Left ventricle myocardium inferior (tissue), 1 donor: ENCODE data around the gene STK32A. TPM values are rescaled to one million over a fixed set of nuclear protein-coding genes. Genes with fewer than 3 reads are reported as not detected.

Experiments used
- DNase-seq: peaks from one replicate; pipeline ENCODE4 v3.0.0-alpha.2; 2020
- H3K27ac ChIP-seq: fragments of 200-600 bp; replicated peaks from 2 replicates; pipeline ENCODE4 v1.8.0; 2021
- H3K27me3 ChIP-seq: fragments of 200-600 bp; 2 replicates; pipeline ENCODE4 v1.8.0; 2021; ENCODE audit warnings: low read depth
- H3K36me3 ChIP-seq: fragments of 200-600 bp; 2 replicates; pipeline ENCODE4 v1.8.0; 2021
- H3K4me1 ChIP-seq: fragments of 200-600 bp; 2 replicates; pipeline ENCODE4 v1.8.0; 2021
- H3K4me3 ChIP-seq: fragments of 200-600 bp; 2 replicates; pipeline ENCODE4 v1.8.0; 2021; ENCODE audit warnings: mild to moderate bottlenecking, moderate library complexity
- H3K9me3 ChIP-seq: fragments of 200-600 bp; replicated peaks from 2 replicates; pipeline ENCODE4 v1.8.0; 2021
- intact Hi-C: fragments of 100-400 bp; cut with micrococcal nuclease; formaldehyde crosslinking; loops from one replicate; pipeline ENCODE4 v1.11.0; 2022
- total RNA-seq: library from RNA; stranded (reverse); fragmentation: NEBNext Ultra II Directional; extraction: Animal tissue kit (Norgen Biotek cat#: 25700); gene quantifications from one replicate; pipeline ENCODE4 v1.2.1, GENCODE V29; 2021
- TF ChIP-seq, protein P1 (sequence below): fragments of 200-600 bp; IDR thresholded peaks from 2 replicates; pipeline ENCODE4 v1.8.0; 2021; ENCODE audit warnings: antibody characterized with exemption, mild to moderate bottlenecking, borderline replicate concordance
- donor health status: DM: no; HTN: yes; CAD: no; lungs with severe emphysema.

Gene STK32A
- total RNA-seq, 1 donor from 2014 or later, result 0.80 TPM

GRCh38 chr5:147384346-147385193 lies 149.7 kb downstream of the STK32A start:
- TF ChIP-seq, protein P1, sequence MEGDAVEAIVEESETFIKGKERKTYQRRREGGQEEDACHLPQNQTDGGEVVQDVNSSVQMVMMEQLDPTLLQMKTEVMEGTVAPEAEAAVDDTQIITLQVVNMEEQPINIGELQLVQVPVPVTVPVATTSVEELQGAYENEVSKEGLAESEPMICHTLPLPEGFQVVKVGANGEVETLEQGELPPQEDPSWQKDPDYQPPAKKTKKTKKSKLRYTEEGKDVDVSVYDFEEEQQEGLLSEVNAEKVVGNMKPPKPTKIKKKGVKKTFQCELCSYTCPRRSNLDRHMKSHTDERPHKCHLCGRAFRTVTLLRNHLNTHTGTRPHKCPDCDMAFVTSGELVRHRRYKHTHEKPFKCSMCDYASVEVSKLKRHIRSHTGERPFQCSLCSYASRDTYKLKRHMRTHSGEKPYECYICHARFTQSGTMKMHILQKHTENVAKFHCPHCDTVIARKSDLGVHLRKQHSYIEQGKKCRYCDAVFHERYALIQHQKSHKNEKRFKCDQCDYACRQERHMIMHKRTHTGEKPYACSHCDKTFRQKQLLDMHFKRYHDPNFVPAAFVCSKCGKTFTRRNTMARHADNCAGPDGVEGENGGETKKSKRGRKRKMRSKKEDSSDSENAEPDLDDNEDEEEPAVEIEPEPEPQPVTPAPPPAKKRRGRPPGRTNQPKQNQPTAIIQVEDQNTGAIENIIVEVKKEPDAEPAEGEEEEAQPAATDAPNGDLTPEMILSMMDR, result no peak
- intact Hi-C loops, result no loop called here
- Histone ChIP-seq H3K4me1 (no peaks in the 10 kb centered on the region), H3K4me3 (no peak overlapping the region), H3K9me3 (no peaks in the 10 kb centered on the region), H3K36me3 (no peaks in the 10 kb centered on the region), H3K27me3 (peaks cover 5% of the 10 kb centered on the region), H3K27ac (no peak overlapping the region)
- DNase-seq, result no peak

DNA sequence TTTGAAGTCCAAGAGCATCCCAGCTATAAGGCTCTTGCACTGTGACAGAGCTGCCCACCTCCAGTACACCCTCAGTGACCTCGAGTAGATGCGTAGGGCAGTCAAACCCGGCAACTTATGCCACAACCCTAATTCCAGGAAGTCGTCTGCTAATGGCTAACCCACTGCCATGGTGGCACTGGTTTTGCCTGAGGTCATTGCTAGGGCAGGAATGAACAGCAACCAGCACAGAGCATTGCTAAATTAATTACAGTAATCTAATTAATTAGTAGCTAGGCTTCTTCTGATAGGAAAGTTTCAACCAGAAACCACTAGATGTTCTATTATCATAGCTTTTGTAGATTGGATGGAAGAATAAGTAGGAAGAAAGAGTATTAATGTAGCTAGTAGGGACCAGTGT lies 152.3 kb downstream of the STK32A start:
- Histone ChIP-seq H3K36me3 (no peaks in the 10 kb centered on the region), H3K27ac (no peak overlapping the region)
- intact Hi-C loops, result no loop called here

DNA sequence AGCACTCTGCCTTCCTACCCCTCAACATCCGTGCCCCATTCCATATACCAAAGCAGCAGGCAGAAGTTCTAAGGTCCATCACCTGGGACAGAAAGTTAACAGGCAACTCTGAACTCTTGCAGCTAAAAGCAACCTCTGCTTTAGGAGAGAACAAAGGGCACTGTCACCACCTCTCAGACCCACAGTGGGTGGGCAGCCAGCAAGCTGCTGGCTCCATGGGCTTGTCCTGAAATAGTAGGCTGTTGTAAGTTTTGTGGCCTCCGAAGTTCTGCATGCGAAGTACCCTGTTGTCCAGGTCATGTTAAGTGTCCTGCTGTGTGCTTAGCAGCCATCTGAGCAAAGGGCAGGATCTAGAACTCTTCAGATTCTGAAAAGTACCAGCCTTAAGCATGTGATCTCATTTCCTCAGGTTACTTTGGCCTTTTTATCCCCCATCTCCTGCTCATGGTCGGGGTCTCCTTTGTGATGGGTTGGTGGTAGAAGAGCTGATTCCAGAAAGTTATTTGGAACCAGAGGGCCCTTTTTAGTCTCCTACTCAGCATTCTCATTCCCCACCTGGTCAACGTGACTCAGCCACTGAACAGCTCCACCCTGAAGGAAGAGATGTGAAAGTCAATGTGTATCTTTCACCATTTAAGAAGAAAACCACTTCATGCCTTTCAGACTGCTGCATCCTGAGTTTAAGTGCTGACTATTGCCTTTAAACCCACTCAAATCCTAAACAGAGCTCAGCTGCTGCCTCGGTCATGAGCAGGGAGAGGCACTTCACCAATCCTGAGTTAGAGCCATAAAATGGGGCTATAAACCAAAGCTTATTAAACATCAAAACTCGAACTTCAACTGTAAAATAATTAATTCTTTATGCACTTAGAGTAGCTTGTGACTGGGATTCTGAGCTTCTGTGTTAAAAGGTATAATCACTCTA lies 153.6 kb downstream of the STK32A start:
- DNase-seq, result no peak
- TF ChIP-seq, protein P1, result no peak
- no peak overlapping the region for H3K27ac ChIP-seq
- intact Hi-C loops, result no loop called here
- H3K9me3 ChIP-seq, result no peaks in the 10 kb centered on the region
- no peaks in the 10 kb centered on the region for H3K27me3 ChIP-seq
- H3K4me3 ChIP-seq, result no peak overlapping the region
- no peaks in the 10 kb centered on the region for H3K4me1 ChIP-seq
- peaks cover 6% of the 10 kb centered on the region for H3K36me3 ChIP-seq

More for the DNA sequence above, 152.3 kb downstream of the STK32A start:
- Histone ChIP-seq H3K27me3 (no peaks in the 10 kb centered on the region), H3K4me3 (no peak overlapping the region), H3K9me3 (no peaks in the 10 kb centered on the region), H3K4me1 (no peaks in the 10 kb centered on the region)
- DNase-seq, result no peak
- TF ChIP-seq, protein P1, result no peak

DNA sequence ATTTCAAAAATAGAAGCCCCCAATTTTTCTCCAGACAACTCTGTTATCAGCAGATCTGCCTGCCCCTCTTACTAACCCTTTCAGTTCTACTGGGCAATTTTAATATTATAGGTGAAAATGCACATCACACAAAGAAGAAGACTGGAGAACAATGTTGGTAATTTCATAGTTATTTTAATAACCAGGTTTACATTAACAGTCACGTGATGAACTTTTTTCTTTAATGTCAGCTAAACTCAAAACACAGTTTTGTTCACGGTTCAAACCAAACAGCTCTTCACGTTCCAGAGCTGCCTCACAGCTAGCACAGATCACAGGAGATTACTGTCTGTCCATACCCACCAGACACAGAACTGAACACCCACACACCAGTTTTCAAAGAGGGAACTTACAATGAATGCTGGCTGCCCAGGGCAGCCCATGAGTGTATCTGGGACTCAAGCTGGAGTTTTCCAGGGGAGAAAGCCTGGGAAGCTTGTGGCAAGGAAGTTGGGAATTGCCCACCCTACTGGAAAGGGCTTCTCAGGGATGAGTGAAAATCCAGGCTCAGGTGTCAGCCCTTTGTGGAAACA lies 155.9 kb downstream of the STK32A start:
- TF ChIP-seq, protein P1, result no peak
- H3K36me3 ChIP-seq, result peaks cover 6% of the 10 kb centered on the region
- no peak overlapping the region for H3K4me3 ChIP-seq
- H3K9me3 ChIP-seq, result no peaks in the 10 kb centered on the region
- intact Hi-C loops, result no loop called here
- no peak for DNase-seq
- H3K27me3 ChIP-seq, result no peaks in the 10 kb centered on the region
- no peak overlapping the region for H3K27ac ChIP-seq
- H3K4me1 ChIP-seq, result peaks cover 1% of the 10 kb centered on the region

DNA sequence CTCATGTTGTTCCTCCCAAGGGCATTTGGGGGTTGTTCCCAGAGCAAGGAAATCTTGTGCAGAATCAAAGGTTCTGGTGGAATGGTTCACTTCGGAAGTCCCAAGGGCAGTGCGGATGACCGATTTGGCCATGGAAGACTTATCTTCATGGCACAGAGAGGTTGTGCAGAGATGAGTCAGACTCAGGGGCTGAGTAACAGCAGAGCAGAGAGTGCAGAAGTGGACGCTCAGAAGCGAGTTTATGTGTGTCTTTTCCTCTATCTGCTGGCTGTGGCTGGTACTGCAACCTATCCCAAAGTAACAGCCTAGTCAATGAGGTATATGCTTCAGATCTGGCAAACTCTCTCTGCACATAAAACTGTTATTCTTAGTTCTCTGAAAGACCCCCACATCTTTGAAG lies 157.0 kb downstream of the STK32A start:
- peaks cover 9% of the 10 kb centered on the region for H3K4me1 ChIP-seq
- intact Hi-C loops, result no loop called here
- no peaks in the 10 kb centered on the region for H3K27me3 ChIP-seq
- no peak for DNase-seq
- H3K36me3 ChIP-seq, result peaks cover 14% of the 10 kb centered on the region
- no peaks in the 10 kb centered on the region for H3K9me3 ChIP-seq
- TF ChIP-seq, protein P1, result peak; percentile 66
- no peak overlapping the region for H3K4me3 ChIP-seq
- H3K27ac ChIP-seq, result no peak overlapping the region
